Heart left ventricle (tissue), 13 donors: ENCODE measurements around the gene WASL.

Experiments used
- CTCF ChIP-seq, 12 donors: fragments of 200-600 bp; sonication (generic) in 4 of 12; IDR thresholded peaks; one replicate each; pipeline versions ENCODE4 v1.5.0 to v1.8.0; 2018 to 2022; ENCODE audit warnings: antibody characterized with exemption in 12 of 12, mild to moderate bottlenecking in 5 of 12
- POLR2A ChIP-seq, 2 donors: fragments of 450-650 bp; IDR thresholded peaks; one replicate each; pipeline ENCODE4 v1.6.1; 2017; ENCODE audit warnings: antibody characterized with exemption in 2 of 2, mild to moderate bottlenecking in 2 of 2, moderate library complexity in 2 of 2
- donor health status: ischemic (EF 13 %, LVEDD 7.1; RV severe dilation, severe dysfunction).
- donor health status: DM: no; HTN: yes; CAD: no.
- donor health status: DM: no; HTN: no; CAD: no.
- donor health status: ischemic (EF 25% LVEDD 6.9; RV normal size, moderate dysfunction).
- donor health status: ischemic (EF 25% LVEDD 5.7; RV mildly dilated, moderate dysfunction).
- donor health status: ischemic (EF 35%, LVEDD 5.7; RV mildly dilated, moderate dysfunction).
- donor health status: nonischemic (EF 11% LVEDD 7.7; RV severe dilation, severe dysfunction).
- donor health status: DM: yes; HTN: yes; CAD: no.
- donor health status: PGD.
- donor health status: ischemic (EF 29% LVEDD 5.4; RV normal size, mild dysfunction).
- donor health status: nonischemic (EF 23%, LVEDD 6.1; RV moderate dilation, normal function).

DNA sequence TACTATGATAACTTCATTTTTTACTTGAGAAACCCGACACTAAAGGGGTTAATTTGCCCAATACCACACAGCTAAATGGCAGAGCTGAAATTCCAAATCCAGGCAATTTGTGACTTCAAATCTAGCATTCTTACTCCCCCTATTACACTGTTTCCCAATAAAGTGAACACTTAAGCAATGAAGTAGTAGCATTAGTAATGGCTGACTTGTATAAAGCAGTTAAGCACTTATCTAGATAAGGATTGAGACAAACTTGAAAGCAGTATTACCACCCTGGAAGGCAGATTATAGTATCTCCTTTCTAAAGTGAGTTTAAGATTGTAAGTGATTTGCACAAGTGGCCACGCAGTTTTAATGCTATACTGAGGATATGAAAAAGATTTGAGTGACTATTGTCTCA, 39.3 kb downstream of the WASL start:
- TF ChIP-seq CTCF (IDR thresholded peaks at IDR 0.05): no peak
- no peak for TF ChIP-seq POLR2A (IDR thresholded peaks at IDR 0.05)
